Medulla oblongata (tissue), 1 donor: Measurements from ENCODE around the gene ARHGEF28.

ENCODE experiments used
- DNase-seq: peaks from one replicate; pipeline ENCODE4 v3.0.0-alpha.2; 2015; ENCODE audit errors: extremely low spot score

The ARHGEF28 gene

GRCh38 chr5:73900566-73900965 is 274.6 kb downstream of the ARHGEF28 start:
- no peak for DNase-seq

- no peak for DNase-seq
Measured at GRCh38 chr5:73901043-73901442, 275.0 kb downstream of the ARHGEF28 start.

- no peak for DNase-seq
Measured at GRCh38 chr5:73901455-73901854, 275.5 kb downstream of the ARHGEF28 start.

GRCh38 chr5:73902327-73903051 is 276.5 kb downstream of the ARHGEF28 start:
- DNase-seq, result peak; percentile 81

GRCh38 chr5:73903169-73903568 is 277.2 kb downstream of the ARHGEF28 start:
- no peak for DNase-seq

GRCh38 chr5:73906277-73906676 is 280.3 kb downstream of the ARHGEF28 start:
- no peak for DNase-seq

GRCh38 chr5:73907164-73907563 is 281.2 kb downstream of the ARHGEF28 start:
- DNase-seq, result no peak

GRCh38 chr5:73908395-73908794 is 282.4 kb downstream of the ARHGEF28 start:
- no peak for DNase-seq

- no peak for DNase-seq
Measured at GRCh38 chr5:73908846-73909245, 282.9 kb downstream of the ARHGEF28 start.

- DNase-seq, result no peak
Measured at GRCh38 chr5:73909474-73909873, 283.5 kb downstream of the ARHGEF28 start.

- no peak for DNase-seq
Measured at GRCh38 chr5:73911761-73912393, 285.9 kb downstream of the ARHGEF28 start.

GRCh38 chr5:73912821-73913271 is 286.9 kb downstream of the ARHGEF28 start:
- DNase-seq, result no peak

GRCh38 chr5:73913971-73914370 is 288.0 kb downstream of the ARHGEF28 start:
- no peak for DNase-seq

- DNase-seq, result no peak
Measured at GRCh38 chr5:73915345-73915744, 289.3 kb downstream of the ARHGEF28 start.

GRCh38 chr5:73917433-73917832 is 291.4 kb downstream of the ARHGEF28 start:
- no peak for DNase-seq

- no peak for DNase-seq
Measured at GRCh38 chr5:73917891-73918290, 291.9 kb downstream of the ARHGEF28 start.

- peak; percentile 45 for DNase-seq
Measured at GRCh38 chr5:73918791-73919221, 292.8 kb downstream of the ARHGEF28 start.

- no peak for DNase-seq
Measured at GRCh38 chr5:73921741-73922140, 295.7 kb downstream of the ARHGEF28 start.

GRCh38 chr5:73922224-73922623 is 296.2 kb downstream of the ARHGEF28 start:
- DNase-seq, result no peak

- DNase-seq, result no peak
Measured at GRCh38 chr5:73922875-73923557, 297.0 kb downstream of the ARHGEF28 start.

- no peak for DNase-seq
Measured at GRCh38 chr5:73928476-73929070, 302.6 kb downstream of the ARHGEF28 start.

GRCh38 chr5:73935719-73936118 is 309.7 kb downstream of the ARHGEF28 start:
- no peak for DNase-seq
